HG03565 (cell line): ENCODE results near the gene GAB2.

ENCODE experiments used
- ATAC-seq: cut with Tn5 transposase; IDR thresholded peaks from one replicate; pipeline ENCODE4 v1.9.1; 2021; ENCODE audit warnings: mild to moderate bottlenecking, moderate library complexity; ENCODE audit not compliant: unreplicated experiment

GAB2 gene

GRCh38 chr11:78170413-78170812 is 247.2 kb downstream of the GAB2 start:
- ATAC-seq = no peak

- ATAC-seq = no peak
Measured at GRCh38 chr11:78168539-78169477, 248.8 kb downstream of the GAB2 start.

GRCh38 chr11:78166855-78167469 is 250.7 kb downstream of the GAB2 start:
- no peak for ATAC-seq
